Measurements from ENCODE around the gene ABHD17A.
"Not testable (repeated sequence)": the region's sequence is repeated elsewhere in the genome, so short reads cannot be mapped to it uniquely, and the experiment has no call there.

The ABHD17A gene

GRCh38 chr19:1910177-1910576, 24.9 kb upstream of the ABHD17A start:
- DNase-seq (ENCODE audit: low read depth in 2 of 2): no peak

DNA sequence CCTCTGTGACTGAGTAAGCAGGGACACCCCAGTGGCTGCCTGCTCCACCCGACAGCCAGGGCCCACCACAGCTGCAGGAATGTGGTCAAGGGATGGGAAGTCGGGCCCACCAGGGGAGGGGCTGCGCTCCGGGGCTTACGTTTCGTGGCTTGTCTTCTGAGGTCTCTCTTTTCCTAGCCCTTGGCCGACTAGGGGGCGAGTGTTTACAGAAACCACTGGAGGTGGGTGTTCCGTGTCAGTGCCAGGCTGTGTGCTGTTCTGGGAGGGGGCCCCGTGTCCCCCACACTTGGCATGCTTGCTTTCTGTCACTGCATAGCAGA, 24.4 kb upstream of the ABHD17A start:
- DNase-seq (ENCODE audit: low read depth in 2 of 2): no peak

DNA sequence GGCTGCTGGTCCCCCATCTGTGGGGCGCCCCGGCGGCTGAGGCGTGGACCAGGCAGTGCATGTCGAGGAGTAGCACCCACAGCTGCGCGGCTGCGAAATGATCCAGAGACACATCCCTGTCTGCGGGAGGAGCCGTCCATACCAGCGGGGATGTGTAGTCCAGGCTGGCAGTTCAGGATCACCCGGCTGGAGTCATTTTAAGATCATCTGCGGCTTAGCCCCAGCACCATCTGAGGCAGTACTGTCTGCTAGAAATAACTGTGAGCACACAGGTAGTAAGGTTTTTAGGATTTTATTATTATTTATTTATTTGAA, 23.0 kb upstream of the ABHD17A start:
- no peak for DNase-seq (ENCODE audit: low read depth in 2 of 2)

DNA sequence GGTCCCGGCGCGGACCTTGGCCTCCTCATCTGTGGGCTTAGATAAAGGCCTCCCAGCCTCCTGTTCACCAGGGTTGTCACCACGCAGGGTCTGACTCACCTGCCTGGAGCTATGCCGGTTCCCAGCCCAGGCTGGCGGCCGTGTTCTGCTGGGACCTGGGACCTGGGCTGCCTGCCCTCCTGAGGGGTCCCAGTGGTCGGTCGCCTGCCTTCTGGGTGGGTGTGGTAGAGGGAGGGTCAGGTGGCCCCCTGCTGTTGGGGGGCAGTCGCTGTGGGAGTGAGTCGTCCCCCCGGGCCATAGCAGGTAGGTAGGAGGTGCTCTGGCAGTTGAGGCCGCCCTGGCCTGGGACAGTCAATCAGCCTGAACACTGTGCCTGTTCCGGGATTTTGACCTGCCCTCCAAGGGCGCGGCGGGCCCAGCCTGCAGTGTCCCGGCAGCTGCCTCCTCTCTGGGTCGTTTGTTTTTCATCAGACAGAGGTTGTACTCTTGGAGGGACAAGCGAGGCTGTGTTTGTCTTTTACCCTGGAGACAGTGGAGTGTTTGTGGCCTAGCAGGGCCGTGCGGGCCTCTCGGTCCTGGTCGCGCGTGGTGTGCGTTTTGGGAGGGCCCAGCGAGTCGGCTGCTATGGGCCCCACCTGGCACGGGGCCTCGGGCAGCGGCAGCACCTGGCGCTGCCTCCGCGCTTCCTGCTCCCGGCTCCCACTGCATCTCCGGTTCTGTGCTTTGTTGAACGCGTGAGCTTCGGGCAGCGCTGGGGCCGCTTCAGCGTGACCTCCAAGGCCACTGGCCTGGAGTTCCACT, 22.5 kb upstream of the ABHD17A start:
- no peak for DNase-seq (ENCODE audit: low read depth in 2 of 2)

DNA sequence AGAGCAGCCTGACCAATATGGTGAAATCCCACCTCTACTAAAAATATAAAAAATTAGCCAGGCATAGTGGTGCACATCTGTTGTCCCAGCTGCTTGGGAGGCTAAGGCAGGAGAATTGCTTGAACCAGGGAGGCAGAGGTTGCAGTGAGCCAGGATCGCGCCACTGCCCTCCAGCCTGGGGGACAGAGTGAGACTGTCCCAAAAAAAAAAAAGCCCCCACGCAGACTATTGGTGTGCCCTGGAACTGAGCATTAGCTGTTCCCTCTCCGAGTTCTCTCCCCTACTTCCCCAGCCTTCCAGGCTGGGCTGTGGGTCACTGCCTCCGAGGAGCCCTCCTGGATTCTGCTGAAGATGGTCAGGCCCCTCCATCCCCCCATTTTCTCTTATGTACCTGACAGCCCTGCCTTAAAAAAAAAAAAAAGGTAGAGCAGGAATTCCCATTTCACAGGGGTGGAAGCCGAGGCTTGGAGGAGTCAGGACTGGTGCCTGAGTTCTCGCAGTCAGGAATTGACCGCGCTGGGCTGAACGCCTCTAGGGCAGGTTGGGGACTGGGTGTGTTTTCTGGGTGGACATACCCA, 21.8 kb upstream of the ABHD17A start:
- DNase-seq (ENCODE audit: low read depth in 2 of 2): no peak

GRCh38 chr19:1905863-1906375, 20.6 kb upstream of the ABHD17A start:
- DNase-seq (ENCODE audit: low read depth in 2 of 2): no peak

GRCh38 chr19:1905110-1905862, 20.0 kb upstream of the ABHD17A start, which contains the start of the genes ADAT3 and SCAMP4:
Gene ADAT3 (plus strand): TSS chr19:1905399. CDS start chr19:1912048, 6,649 bp downstream.
Gene SCAMP4 (plus strand): TSS chr19:1905399. CDS start chr19:1915020, 9,621 bp downstream.
- peak; percentile 98 to 99 for DNase-seq (ENCODE audit: low read depth in 2 of 2)

GRCh38 chr19:1904860-1905109, 19.5 kb upstream of the ABHD17A start:
- no peak for DNase-seq (ENCODE audit: low read depth in 2 of 2)

- DNase-seq (ENCODE audit: low read depth in 2 of 2): no peak
Measured at GRCh38 chr19:1902923-1903322, 17.6 kb upstream of the ABHD17A start.

DNA sequence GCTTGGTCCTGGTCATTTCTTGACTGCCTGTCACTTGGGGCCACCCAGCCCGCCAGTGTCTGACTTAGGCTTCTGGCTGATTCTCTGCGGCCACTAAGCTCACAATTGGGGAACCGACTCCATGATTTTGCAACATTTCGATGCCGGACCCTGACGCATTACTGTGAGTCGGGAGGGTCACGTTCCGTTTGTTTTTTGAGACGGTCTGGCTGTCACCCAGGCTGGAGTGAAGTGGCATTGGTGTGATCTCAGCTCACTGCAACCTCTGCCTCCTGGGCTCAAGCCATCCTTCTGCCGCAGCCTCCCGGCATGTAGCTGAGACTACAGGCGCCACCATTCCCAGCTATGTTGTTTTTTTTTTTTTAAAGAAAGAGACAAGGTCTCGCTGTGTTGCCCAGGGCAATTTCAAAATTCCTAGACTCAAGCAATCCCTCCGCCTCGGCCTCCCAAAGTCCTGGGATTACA, 16.7 kb upstream of the ABHD17A start:
- no peak for DNase-seq (ENCODE audit: low read depth in 2 of 2)

- DNase-seq (ENCODE audit: low read depth in 2 of 2): no peak
Measured at GRCh38 chr19:1896508-1896907, 11.2 kb upstream of the ABHD17A start.

- DNase-seq (ENCODE audit: low read depth in 2 of 2): no peak
Measured at GRCh38 chr19:1893791-1894190, 8.5 kb upstream of the ABHD17A start.

- DNase-seq (ENCODE audit: low read depth in 2 of 2): no peak
Measured at GRCh38 chr19:1889907-1890306, 4.6 kb upstream of the ABHD17A start.

DNA sequence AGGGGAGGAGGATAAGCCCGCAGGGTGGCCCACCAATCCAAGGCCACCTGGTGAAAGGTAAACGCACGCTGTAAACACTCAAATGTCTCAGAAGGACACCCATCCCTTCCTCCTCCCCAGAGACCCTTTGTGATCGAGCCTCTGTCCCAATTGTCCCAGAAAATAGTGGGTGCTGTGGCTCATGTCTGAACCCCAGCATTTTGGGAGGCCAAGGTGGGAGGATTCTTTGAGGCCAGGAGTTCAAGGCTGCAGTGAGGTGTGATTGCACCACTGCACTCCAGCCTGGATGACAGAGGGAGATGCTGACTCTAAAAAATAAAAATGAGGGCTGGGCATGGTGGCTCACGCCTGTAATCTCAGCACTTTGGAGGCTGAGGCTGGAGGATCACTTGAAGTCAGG, 3.1 kb upstream of the ABHD17A start:
- no peak for DNase-seq (ENCODE audit: low read depth in 2 of 2)

DNA sequence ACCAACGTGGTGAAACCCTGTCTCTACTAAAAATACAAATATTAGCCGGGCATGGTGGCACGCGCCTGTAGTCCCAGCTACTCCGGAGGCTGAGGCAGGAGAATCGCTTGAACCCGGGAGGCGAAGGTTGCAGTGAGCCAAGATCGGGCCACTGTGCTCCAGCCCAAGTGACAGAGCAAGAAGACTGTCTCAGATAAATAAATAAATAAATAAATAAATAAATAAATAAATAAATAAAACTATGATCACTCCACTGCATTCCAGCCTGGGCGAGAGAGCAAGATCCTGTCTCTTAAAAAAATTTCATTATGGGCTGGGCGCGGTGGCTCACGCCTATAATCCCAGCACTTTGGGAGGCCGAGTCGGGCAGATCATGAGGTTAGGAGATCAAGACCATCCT, 1.1 kb upstream of the ABHD17A start:
- not testable (repeated sequence) for DNase-seq (ENCODE audit: low read depth in 2 of 2)

DNA sequence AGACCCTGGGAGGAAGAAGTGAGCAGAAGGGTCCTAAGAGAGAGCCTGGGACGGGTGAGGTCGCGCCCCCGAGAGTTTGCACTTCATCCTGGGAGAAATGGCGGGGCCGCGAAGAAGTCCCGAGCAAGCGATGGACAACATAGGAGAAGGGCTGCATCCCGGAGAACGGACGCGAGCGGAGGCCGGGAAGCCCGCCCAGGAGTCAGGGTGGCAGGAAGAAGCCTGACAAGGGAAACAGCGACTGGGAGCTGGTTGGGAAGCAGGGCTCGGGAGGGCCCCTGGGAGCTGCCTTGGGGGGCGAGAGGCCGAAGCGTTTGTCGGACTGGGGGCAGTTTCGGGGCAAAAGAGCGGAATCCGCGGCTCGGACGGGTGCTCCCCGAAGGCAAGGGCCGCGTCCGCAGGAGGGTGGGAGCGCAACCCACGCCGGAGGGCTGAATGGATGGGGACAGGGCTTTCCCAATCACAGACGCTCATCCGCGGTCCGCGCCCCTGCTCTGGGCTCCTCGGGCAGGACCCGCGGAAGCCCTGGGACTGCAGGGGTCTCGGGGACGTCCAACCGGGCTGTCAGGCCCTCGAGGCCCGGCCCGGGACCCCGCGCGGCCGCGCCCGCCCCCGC, 469 bp downstream of the ABHD17A start:
- DNase-seq (ENCODE audit: low read depth in 2 of 2): no peak

DNA sequence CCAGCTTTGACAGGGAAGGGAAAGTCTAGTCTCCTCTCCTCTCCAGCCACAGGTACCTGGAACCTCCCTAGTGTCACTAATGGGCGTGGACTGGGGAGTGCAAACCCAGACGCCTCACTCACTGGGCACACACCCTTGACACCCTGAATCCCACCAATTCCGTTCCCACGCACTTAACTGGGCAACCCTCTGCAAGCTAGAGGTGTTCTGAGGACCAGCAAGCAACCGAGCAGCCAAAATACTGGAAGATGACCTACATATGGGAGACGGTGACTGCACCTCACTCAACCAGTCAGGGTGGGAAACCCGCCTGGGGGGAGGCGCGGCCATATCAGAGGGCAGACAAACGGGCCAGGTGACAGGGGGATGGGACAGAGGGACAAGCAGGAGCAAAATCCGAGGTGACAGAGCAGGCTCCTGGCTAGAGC, 991 bp downstream of the ABHD17A start:
- DNase-seq (ENCODE audit: low read depth in 2 of 2): peak in 1 of 2 donors; percentile 47

DNA sequence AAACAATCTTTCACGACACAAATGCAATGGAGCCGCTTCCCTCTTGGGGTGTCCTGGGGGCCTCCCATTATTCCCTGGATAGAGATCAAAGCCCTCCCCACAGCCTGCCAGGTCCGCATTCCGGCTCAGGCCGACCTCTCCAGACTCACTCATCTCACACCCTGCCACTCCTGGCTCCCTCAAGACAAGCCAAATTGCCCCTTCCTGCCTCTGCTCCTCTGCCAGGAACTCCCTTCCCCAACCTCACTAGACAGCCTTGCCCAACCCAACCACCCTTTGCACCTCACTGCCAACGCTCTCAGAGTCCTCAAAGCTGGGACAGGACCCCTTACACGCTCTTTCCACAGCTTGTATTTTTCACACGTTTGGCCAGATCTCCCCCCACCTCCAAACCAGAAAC, 1.5 kb downstream of the ABHD17A start:
- DNase-seq (ENCODE audit: low read depth in 2 of 2): no peak

- no peak for DNase-seq (ENCODE audit: low read depth in 2 of 2)
Measured at GRCh38 chr19:1882786-1883692, 2.3 kb downstream of the ABHD17A start.

DNA sequence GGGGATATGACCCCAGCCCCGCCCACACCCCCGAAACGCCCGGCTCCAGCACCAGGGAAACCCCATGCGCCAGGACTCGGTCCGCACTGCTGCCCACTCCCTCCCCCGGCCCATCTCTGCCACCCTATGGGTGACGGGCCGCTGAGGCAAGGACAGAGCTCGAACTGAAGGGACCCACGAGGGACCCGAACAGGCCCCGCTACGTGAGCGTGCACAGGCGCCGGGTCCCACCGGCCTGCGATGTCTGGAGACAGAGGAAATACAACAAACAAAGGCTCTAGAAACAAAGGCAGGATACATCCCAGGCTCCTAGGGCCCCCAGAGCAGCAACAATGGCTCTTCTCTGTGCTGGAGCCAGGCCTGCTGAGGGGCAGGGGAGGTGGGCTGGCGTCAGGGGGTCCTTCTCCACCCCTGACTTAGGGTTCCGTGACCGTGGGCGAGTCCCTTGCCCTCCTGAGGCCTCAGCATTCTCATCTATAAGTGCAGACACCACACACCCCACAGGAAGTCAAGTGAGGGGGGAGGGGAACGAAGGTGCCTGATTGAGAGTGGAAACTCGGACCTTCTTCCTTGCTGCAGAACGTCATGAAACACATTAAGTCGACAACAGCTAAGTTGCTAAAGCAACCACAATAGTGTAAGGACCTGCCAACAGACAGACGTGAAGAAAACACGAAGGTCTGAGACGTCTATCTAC, 3.1 kb downstream of the ABHD17A start:
- DNase-seq (ENCODE audit: low read depth in 2 of 2): peak in 1 of 2 donors; percentile 59
